HepG2 (cell line): Measurements from ENCODE around the gene OR52W1.

Experiments
- CREB1 ChIP-seq, 2 experiments: fragments of 450-650 bp in 1 of 2; IDR thresholded peaks; 2 replicates each; pipeline ENCODE4 v1.6.1; 2016 to 2017; ENCODE audit warnings: control low read depth in 1 of 2, mild to moderate bottlenecking in 1 of 2, missing compliant biosample characterization in 1 of 2, missing genetic modification characterization in 1 of 2
- EP300 ChIP-seq, 3 experiments: sonication (generic) in 1 of 3; formaldehyde crosslinking in 1 of 3; IDR thresholded peaks; 2 replicates each; pipeline versions ENCODE4 v1.5.1 to v1.6.1; 2011 to 2020; ENCODE audit warnings: low read depth in 2 of 3, low read length in 2 of 3, borderline replicate concordance in 1 of 3, improper control_type of control experiment in 1 of 3, mild to moderate bottlenecking in 1 of 3, missing genetic modification reagents in 1 of 3, moderate library complexity in 1 of 3
- MAZ ChIP-seq, 2 experiments: sonication (generic) in 1 of 2; formaldehyde crosslinking in 1 of 2; IDR thresholded peaks; 2 replicates each; pipeline versions ENCODE4 v1.5.0 to v1.6.1; 2012 to 2020; ENCODE audit warnings: low read depth in 2 of 2, mild to moderate bottlenecking in 2 of 2, borderline replicate concordance in 1 of 2, improper control_type of control experiment in 1 of 2, low read length in 1 of 2, missing genetic modification reagents in 1 of 2, moderate library complexity in 1 of 2
- NBN ChIP-seq: fragments of 450-650 bp; conservative IDR thresholded peaks from 2 replicates; pipeline ENCODE4 v1.6.1; 2017
- NPAS2 ChIP-seq: sonication (generic); formaldehyde crosslinking; IDR thresholded peaks from 2 replicates; pipeline ENCODE4 v1.8.0; 2022; ENCODE audit warnings: mild to moderate bottlenecking, missing genetic modification reagents, borderline replicate concordance
- RNF2 ChIP-seq: fragments of 450-650 bp; conservative IDR thresholded peaks from 2 replicates; pipeline ENCODE4 v1.6.1; 2016; ENCODE audit warnings: low read depth
- SMARCE1 ChIP-seq: fragments of 450-650 bp; IDR thresholded peaks from 2 replicates; pipeline ENCODE4 v1.6.1; 2017; ENCODE audit warnings: borderline replicate concordance
- ZNF674 ChIP-seq: sonication (generic); formaldehyde crosslinking; IDR thresholded peaks from 2 replicates; pipeline ENCODE4 v1.5.0; 2020; ENCODE audit warnings: low read depth, mild to moderate bottlenecking, missing genetic modification reagents
- TF ChIP-seq, protein P1 (sequence below): sonication (generic); formaldehyde crosslinking; IDR thresholded peaks from 2 replicates; pipeline ENCODE4 v1.4.0; 2020; ENCODE audit warnings: missing genetic modification reagents, mild to moderate bottlenecking, borderline replicate concordance
- TF ChIP-seq, protein P2 (sequence below): IDR thresholded peaks from 2 replicates; pipeline ENCODE4 v1.6.1; 2018; ENCODE audit warnings: missing genetic modification reagents
- TF ChIP-seq, protein P3 (sequence below): IDR thresholded peaks from 2 replicates; pipeline ENCODE4 v1.6.1; 2016
- TF ChIP-seq, protein P4 (sequence below): sonication (generic); formaldehyde crosslinking; IDR thresholded peaks from 2 replicates; pipeline ENCODE4 v1.5.0; 2020; ENCODE audit warnings: mild to moderate bottlenecking, missing genetic modification reagents, moderate library complexity
- TF ChIP-seq, protein P5 (sequence below): sonication (generic); formaldehyde crosslinking; IDR thresholded peaks from 2 replicates; pipeline ENCODE4 v1.4.0; 2020; ENCODE audit warnings: missing genetic modification reagents, borderline replicate concordance

DNA sequence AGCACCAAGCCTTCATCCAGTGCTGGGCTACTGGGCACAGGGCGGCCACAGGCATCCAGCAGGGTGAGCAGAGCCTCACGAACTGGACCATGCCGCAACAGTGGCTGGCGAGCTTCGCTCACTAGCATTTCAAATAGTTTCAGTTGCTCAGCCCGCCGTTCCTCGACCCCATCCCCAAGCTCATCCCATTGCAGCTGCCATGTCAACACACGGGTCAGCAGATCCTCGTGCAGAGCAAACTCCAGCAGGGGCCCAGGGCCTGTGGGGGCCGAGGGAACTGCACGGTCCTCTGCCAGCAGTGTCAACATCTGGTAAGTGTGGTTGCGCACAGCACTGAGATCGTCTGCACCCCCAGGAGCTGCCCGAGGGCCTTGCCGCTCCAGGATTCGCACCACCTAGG, 24.8 kb downstream of the OR52W1 start:
- TF ChIP-seq NBN (no peak), NPAS2 (CRISPR knock-in tag) (no peak), SMARCE1 (no peak), CREB1 (IDR thresholded peaks at IDR 0.05) (no peak), CREB1 (CRISPR knock-in tag; IDR thresholded peaks at IDR 0.05) (no peak), MAZ (IDR thresholded peaks at IDR 0.05; ENCODE audit: borderline replicate concordance, low read depth, low read length) (no peak), MAZ (CRISPR knock-in tag; IDR thresholded peaks at IDR 0.05; ENCODE audit: low read depth) (no peak), RNF2 (no peak), EP300 (IDR thresholded peaks at IDR 0.05; ENCODE audit: low read depth in 2 of 2, low read length in 2 of 2) (no peak), EP300 (CRISPR knock-in tag; IDR thresholded peaks at IDR 0.05; ENCODE audit: borderline replicate concordance) (no peak), ZNF674 (no peak)
- TF ChIP-seq, protein P1, sequence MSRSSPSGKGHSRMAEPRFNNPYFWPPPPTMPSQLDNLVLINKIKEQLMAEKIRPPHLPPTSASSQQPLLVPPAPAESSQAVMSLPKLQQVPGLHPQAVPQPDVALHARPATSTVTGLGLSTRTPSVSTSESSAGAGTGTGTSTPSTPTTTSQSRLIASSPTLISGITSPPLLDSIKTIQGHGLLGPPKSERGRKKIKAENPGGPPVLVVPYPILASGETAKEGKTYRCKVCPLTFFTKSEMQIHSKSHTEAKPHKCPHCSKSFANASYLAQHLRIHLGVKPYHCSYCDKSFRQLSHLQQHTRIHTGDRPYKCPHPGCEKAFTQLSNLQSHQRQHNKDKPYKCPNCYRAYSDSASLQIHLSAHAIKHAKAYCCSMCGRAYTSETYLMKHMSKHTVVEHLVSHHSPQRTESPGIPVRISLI: no peak
- TF ChIP-seq, protein P2, sequence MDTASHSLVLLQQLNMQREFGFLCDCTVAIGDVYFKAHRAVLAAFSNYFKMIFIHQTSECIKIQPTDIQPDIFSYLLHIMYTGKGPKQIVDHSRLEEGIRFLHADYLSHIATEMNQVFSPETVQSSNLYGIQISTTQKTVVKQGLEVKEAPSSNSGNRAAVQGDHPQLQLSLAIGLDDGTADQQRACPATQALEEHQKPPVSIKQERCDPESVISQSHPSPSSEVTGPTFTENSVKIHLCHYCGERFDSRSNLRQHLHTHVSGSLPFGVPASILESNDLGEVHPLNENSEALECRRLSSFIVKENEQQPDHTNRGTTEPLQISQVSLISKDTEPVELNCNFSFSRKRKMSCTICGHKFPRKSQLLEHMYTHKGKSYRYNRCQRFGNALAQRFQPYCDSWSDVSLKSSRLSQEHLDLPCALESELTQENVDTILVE (CRISPR knock-in tag): no peak
- TF ChIP-seq, protein P3, sequence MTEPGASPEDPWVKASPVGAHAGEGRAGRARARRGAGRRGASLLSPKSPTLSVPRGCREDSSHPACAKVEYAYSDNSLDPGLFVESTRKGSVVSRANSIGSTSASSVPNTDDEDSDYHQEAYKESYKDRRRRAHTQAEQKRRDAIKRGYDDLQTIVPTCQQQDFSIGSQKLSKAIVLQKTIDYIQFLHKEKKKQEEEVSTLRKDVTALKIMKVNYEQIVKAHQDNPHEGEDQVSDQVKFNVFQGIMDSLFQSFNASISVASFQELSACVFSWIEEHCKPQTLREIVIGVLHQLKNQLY (CRISPR knock-in tag): no peak
- TF ChIP-seq, protein P4, sequence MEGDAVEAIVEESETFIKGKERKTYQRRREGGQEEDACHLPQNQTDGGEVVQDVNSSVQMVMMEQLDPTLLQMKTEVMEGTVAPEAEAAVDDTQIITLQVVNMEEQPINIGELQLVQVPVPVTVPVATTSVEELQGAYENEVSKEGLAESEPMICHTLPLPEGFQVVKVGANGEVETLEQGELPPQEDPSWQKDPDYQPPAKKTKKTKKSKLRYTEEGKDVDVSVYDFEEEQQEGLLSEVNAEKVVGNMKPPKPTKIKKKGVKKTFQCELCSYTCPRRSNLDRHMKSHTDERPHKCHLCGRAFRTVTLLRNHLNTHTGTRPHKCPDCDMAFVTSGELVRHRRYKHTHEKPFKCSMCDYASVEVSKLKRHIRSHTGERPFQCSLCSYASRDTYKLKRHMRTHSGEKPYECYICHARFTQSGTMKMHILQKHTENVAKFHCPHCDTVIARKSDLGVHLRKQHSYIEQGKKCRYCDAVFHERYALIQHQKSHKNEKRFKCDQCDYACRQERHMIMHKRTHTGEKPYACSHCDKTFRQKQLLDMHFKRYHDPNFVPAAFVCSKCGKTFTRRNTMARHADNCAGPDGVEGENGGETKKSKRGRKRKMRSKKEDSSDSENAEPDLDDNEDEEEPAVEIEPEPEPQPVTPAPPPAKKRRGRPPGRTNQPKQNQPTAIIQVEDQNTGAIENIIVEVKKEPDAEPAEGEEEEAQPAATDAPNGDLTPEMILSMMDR (CRISPR knock-in tag): no peak
- TF ChIP-seq, protein P5, sequence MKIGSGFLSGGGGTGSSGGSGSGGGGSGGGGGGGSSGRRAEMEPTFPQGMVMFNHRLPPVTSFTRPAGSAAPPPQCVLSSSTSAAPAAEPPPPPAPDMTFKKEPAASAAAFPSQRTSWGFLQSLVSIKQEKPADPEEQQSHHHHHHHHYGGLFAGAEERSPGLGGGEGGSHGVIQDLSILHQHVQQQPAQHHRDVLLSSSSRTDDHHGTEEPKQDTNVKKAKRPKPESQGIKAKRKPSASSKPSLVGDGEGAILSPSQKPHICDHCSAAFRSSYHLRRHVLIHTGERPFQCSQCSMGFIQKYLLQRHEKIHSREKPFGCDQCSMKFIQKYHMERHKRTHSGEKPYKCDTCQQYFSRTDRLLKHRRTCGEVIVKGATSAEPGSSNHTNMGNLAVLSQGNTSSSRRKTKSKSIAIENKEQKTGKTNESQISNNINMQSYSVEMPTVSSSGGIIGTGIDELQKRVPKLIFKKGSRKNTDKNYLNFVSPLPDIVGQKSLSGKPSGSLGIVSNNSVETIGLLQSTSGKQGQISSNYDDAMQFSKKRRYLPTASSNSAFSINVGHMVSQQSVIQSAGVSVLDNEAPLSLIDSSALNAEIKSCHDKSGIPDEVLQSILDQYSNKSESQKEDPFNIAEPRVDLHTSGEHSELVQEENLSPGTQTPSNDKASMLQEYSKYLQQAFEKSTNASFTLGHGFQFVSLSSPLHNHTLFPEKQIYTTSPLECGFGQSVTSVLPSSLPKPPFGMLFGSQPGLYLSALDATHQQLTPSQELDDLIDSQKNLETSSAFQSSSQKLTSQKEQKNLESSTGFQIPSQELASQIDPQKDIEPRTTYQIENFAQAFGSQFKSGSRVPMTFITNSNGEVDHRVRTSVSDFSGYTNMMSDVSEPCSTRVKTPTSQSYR: no peak
